ENCODE results near the gene ENTPD3. TPM values are rescaled to one million over a fixed set of nuclear protein-coding genes. Genes with fewer than 3 reads are reported as not detected.
A peak's percentile ranks its signal among the peaks of the same experiment; 100 is the strongest.

ENTPD3 gene
- total RNA-seq, 1 donor = not detected

GRCh38 chr3:40477666-40478065 is 90.7 kb downstream of the ENTPD3 start:
- H3K4me3 ChIP-seq (ENCODE audit: low read depth, low read length) = peak overlapping the region; percentile 79
- TF ChIP-seq CTCF (IDR thresholded peaks at IDR 0.05; ENCODE audit: insufficient read depth, low read depth, low read length) = no peak
- no peak for DNase-seq (ENCODE audit: low read depth)

Other genes starting within 250 kb of the ENTPD3 start
- gene EIF1B, start 77.5 kb upstream of the ENTPD3 start, total RNA-seq = 13.5 and 19.0 TPM in 2 replicates
- 156 and 209 TPM in 2 replicates for gene RPL14, start 70.2 kb downstream of the ENTPD3 start, total RNA-seq
- gene ZNF619, start 89.9 kb downstream of the ENTPD3 start, total RNA-seq = 3.9 and 5.2 TPM in 2 replicates
- gene ZNF620, start 118.9 kb downstream of the ENTPD3 start, total RNA-seq = 0.86 and 0.97 TPM in 2 replicates
- 18.0 and 19.0 TPM in 2 replicates for gene ZNF621, start 137.8 kb downstream of the ENTPD3 start, total RNA-seq